Hepatocyte (in vitro differentiated cells): ENCODE data around the gene IFT88. TPM values are rescaled to one million over a fixed set of nuclear protein-coding genes. Genes with fewer than 3 reads are reported as not detected.

ENCODE experiments used
- DNase-seq: peaks from one replicate; pipeline ENCODE4 v3.0.0-alpha.2; 2016; ENCODE audit warnings: low spot score
- H2AFZ ChIP-seq: fragments of 200-600 bp; sonication (generic); 2 replicates; pipeline ENCODE4 v1.6.0; 2016; ENCODE audit warnings: antibody characterized with exemption, mild to moderate bottlenecking
- H3K27ac ChIP-seq: fragments of 200-600 bp; sonication (generic); 2 replicates; pipeline ENCODE4 v1.5.1; 2016; ENCODE audit warnings: mild to moderate bottlenecking
- H3K27me3 ChIP-seq: fragments of 200-600 bp; sonication (generic); 2 replicates; pipeline ENCODE4 v1.6.1; 2016
- H3K36me3 ChIP-seq: fragments of 200-600 bp; sonication (generic); replicated peaks from 2 replicates; pipeline ENCODE4 v1.5.1; 2016; ENCODE audit warnings: low read depth; ENCODE audit not compliant: insufficient read depth
- H3K4me1 ChIP-seq: fragments of 200-600 bp; sonication (generic); 2 replicates; pipeline ENCODE4 v1.5.1; 2016; ENCODE audit warnings: mild to moderate bottlenecking, moderate library complexity; ENCODE audit not compliant: insufficient read depth
- H3K4me2 ChIP-seq: fragments of 200-600 bp; sonication (generic); 2 replicates; pipeline ENCODE4 v1.6.0; 2016
- H3K4me3 ChIP-seq: fragments of 200-600 bp; sonication (generic); 2 replicates; pipeline ENCODE4 v1.5.1; 2016; ENCODE audit warnings: mild to moderate bottlenecking
- H3K79me2 ChIP-seq: fragments of 200-600 bp; sonication (generic); 2 replicates; pipeline ENCODE4 v1.6.0; 2017; ENCODE audit warnings: mild to moderate bottlenecking
- H3K9me2 ChIP-seq: fragments of 200-600 bp; sonication (generic); replicated peaks from 2 replicates; pipeline ENCODE4 v1.6.0; 2017; ENCODE audit warnings: mild to moderate bottlenecking; ENCODE audit not compliant: insufficient read depth
- H3K9me3 ChIP-seq: fragments of 200-600 bp; sonication (generic); 2 replicates; pipeline ENCODE4 v1.5.1; 2016; ENCODE audit warnings: low read depth, mild to moderate bottlenecking
- H4K20me1 ChIP-seq: fragments of 200-600 bp; sonication (generic); 2 replicates; pipeline ENCODE4 v1.6.0; 2016; ENCODE audit warnings: mild to moderate bottlenecking; ENCODE audit not compliant: insufficient read depth, poor library complexity, severe bottlenecking
- CTCF ChIP-seq: fragments of 200-600 bp; sonication (generic); IDR thresholded peaks from 2 replicates; pipeline ENCODE4 v1.5.1; 2016; ENCODE audit warnings: antibody characterized with exemption, mild to moderate bottlenecking; ENCODE audit not compliant: poor library complexity
- EZH2 ChIP-seq: fragments of 200-600 bp; sonication (generic); IDR thresholded peaks from 2 replicates; pipeline ENCODE4 v1.6.1; 2016; ENCODE audit warnings: antibody characterized with exemption, mild to moderate bottlenecking, borderline replicate concordance
- EZH2phosphoT487 ChIP-seq: fragments of 200-600 bp; sonication (generic); IDR thresholded peaks from one replicate; pipeline ENCODE4 v1.6.1; 2018; ENCODE audit warnings: antibody characterized with exemption, mild to moderate bottlenecking, low read depth, moderate library complexity; ENCODE audit not compliant: unreplicated experiment, severe bottlenecking
- WGBS: methylation state at CpG from one replicate; pipeline ENCODE4 v1.1.6; 2016; ENCODE audit warnings: low lambda C conversion rate; ENCODE audit errors: missing lambda C conversion rate; 5-methylcytosine and 5-hydroxymethylcytosine counted together
- polyA plus RNA-seq: library from polyadenylated mRNA; unstranded; fragments of >200 nt; fragmentation: Nextera tagmentation; extraction: Ambion mirVana; gene quantifications from 2 replicates; pipeline ENCODE4 v1.2.1, GENCODE V29; 2016
- total RNA-seq: library from RNA; depleted of rRNA; stranded (reverse); fragments of >200 nt; gene quantifications from 2 replicates; pipeline ENCODE4 v1.2.3, GENCODE V29; 2014

IFT88 gene
- total and polyA plus RNA-seq, 2 experiments from 2014 or later: 9.2 to 19.2 TPM

DNA sequence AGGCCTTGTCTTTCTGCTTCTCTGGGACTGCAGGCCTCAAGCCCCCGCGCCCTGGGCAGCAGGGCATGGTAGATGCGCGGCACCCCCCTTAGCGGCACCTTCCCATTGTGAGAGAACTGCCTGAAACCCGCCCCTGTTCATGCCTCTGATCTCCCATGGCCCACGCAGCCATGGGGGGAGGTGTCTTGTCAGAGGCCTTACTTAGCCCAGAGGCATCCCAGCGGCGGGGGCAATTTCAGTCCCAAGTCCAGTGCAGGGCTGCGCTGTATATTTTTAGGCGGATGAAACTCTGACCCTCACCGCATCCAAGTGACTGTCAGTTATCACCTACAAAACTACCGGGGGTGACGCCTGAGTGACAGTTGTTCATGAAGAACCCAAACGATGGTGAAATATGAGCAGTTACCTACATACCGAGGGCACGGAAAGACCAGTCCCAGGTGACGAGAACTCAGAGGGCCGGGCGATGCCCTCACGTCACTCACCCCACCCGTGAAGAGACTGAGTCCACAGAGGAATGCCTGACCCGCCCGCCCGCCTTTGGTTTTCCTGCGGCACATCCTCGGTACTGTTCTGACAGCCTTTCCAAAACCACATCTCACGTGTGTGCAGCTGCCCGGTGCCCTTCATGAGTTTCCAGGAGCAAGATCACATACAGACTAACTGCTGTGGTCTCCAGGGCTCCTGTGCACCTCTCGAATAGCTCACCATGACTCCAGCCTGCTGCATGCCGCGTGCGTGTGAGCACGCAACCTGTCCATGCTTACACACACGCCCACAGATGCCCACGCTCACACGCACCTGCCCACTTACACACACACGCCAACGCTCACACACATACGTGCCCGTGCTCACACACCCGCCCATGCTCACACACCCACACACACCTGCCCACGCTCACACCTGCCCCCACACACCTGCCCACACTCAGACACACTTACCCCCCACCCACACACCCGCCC, 150.9 kb downstream of the IFT88 start:
- no peak overlapping the region for H2AFZ ChIP-seq
- H3K9me3 ChIP-seq: no peaks in the 10 kb centered on the region
- 94% methylated on average over 42 of the region's 44 CpGs for WGBS
- H3K27me3 ChIP-seq: peaks cover 9% of the 10 kb centered on the region
- H3K9me2 ChIP-seq: no peaks in the 10 kb centered on the region
- H3K4me3 ChIP-seq: no peak overlapping the region
- no peak for DNase-seq
- no peaks in the 10 kb centered on the region for H3K79me2 ChIP-seq
- H3K36me3 ChIP-seq: no peaks in the 10 kb centered on the region
- H4K20me1 ChIP-seq: no peaks in the 10 kb centered on the region
- TF ChIP-seq EZH2phosphoT487 (no peak), CTCF (no peak), EZH2 (no peak)
- H3K4me1 ChIP-seq: peaks cover 7% of the 10 kb centered on the region
- H3K4me2 ChIP-seq: no peak overlapping the region
- no peak overlapping the region for H3K27ac ChIP-seq

- H3K27me3 ChIP-seq: peaks cover 10% of the 10 kb centered on the region
- H4K20me1 ChIP-seq: no peaks in the 10 kb centered on the region
- no peak overlapping the region for H2AFZ ChIP-seq
- WGBS: 99% methylated on average over 12 of the region's 12 CpGs
- peaks cover 6% of the 10 kb centered on the region for H3K4me1 ChIP-seq
- H3K9me2 ChIP-seq: no peaks in the 10 kb centered on the region
- no peak overlapping the region for H3K27ac ChIP-seq
- H3K4me2 ChIP-seq: no peak overlapping the region
- H3K9me3 ChIP-seq: no peaks in the 10 kb centered on the region
- H3K4me3 ChIP-seq: no peak overlapping the region
- DNase-seq: no peak
- TF ChIP-seq EZH2 (no peak), EZH2phosphoT487 (no peak), CTCF (no peak)
- no peaks in the 10 kb centered on the region for H3K79me2 ChIP-seq
- no peaks in the 10 kb centered on the region for H3K36me3 ChIP-seq
Observed at GRCh38 chr13:20718958-20719566, 152.1 kb downstream of the IFT88 start.

GRCh38 chr13:20719783-20720182, 152.8 kb downstream of the IFT88 start:
- no peak for DNase-seq
- Histone ChIP-seq H3K27me3 (peaks cover 10% of the 10 kb centered on the region), H3K36me3 (no peaks in the 10 kb centered on the region), H3K4me1 (peaks cover 3% of the 10 kb centered on the region), H3K4me3 (no peak overlapping the region), H3K4me2 (no peak overlapping the region), H3K9me3 (no peaks in the 10 kb centered on the region), H3K27ac (no peak overlapping the region), H4K20me1 (no peaks in the 10 kb centered on the region), H2AFZ (no peak overlapping the region), H3K79me2 (no peaks in the 10 kb centered on the region), H3K9me2 (no peaks in the 10 kb centered on the region)
- WGBS: 89% methylated on average over 13 of the region's 13 CpGs
- TF ChIP-seq EZH2phosphoT487 (no peak), CTCF (no peak), EZH2 (no peak)
